Measurements from ENCODE around the gene IFI30.

IFI30 gene

GRCh38 chr19:18174983-18175382 lies 1.4 kb downstream of the IFI30 start:
- peaks cover 3 to 6% of the 10 kb centered on the region in 2 donors for H3K4me1 ChIP-seq (ENCODE audit: control insufficient read depth in 1 of 2, insufficient read depth in 2 of 2, low read length in 2 of 2)
- H3K36me3 ChIP-seq (ENCODE audit: control insufficient read depth in 1 of 2, insufficient read depth in 2 of 2, low read length in 2 of 2) = peaks cover 0 to 5% of the 10 kb centered on the region in 2 donors
- H3K9me3 ChIP-seq (ENCODE audit: control insufficient read depth in 1 of 2, low read length in 2 of 2) = no peaks in the 10 kb centered on the region
- no peak overlapping the region for H3K27ac ChIP-seq (ENCODE audit: low read length)
- peak overlapping the region; percentile 83 to 87 for H3K4me3 ChIP-seq (ENCODE audit: low read depth in 1 of 2, low read length in 2 of 2)
- no peaks in the 10 kb centered on the region for H3K27me3 ChIP-seq (ENCODE audit: low read depth, low read length)

DNA sequence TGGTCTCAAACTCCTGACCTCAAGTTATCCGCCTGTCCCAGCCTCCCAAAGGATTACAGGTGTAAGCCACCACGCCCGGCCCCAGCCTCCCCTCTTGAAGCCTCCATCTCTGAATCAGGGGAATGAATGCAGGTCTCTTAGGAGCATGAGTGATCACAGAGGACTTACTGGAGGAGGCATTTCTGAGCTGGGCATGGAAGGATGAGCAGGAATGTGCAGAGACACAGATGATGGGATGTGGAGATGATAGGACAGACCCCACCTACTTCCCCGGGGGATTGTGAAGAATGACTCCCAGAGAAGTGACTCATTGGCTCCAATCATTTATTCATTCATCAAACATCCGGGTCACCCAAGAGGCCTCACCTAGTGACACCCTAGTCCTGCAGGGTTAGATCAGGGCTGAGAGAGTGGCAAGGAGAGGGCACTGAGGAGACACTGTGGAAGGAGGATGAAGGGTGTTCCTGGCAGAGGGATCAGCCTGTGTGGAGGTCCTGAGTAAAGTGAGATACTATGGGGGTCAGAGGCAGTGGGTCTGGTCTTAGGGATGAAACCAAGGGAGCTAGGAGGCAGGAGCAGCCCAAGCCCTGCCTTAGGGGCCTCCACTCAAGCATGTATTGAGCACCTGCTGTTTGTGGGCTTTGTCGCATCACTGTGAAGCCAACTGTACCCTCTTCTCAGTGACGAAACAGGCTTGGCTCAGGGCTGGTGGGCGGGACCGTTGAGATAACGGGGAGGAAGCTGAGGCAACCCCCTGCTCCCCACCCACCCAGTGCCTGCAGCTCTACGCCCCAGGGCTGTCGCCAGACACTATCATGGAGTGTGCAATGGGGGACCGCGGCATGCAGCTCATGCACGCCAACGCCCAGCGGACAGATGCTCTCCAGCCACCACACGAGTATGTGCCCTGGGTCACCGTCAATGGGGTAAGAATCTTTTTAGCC lies 3.0 kb downstream of the IFI30 start:
- Histone ChIP-seq H3K27me3 (ENCODE audit: low read depth, low read length) (no peaks in the 10 kb centered on the region), H3K4me3 (ENCODE audit: low read depth in 1 of 2, low read length in 2 of 2) (no peak overlapping the region), H3K9me3 (ENCODE audit: control insufficient read depth in 1 of 2, low read length in 2 of 2) (no peaks in the 10 kb centered on the region), H3K36me3 (ENCODE audit: control insufficient read depth in 1 of 2, insufficient read depth in 2 of 2, low read length in 2 of 2) (peaks cover 0 to 5% of the 10 kb centered on the region in 2 donors), H3K4me1 (ENCODE audit: control insufficient read depth in 1 of 2, insufficient read depth in 2 of 2, low read length in 2 of 2) (peaks cover 3 to 6% of the 10 kb centered on the region in 2 donors), H3K27ac (ENCODE audit: low read length) (no peak overlapping the region)

- no peaks in the 10 kb centered on the region for H3K27me3 ChIP-seq (ENCODE audit: low read depth, low read length)
- H3K4me3 ChIP-seq (ENCODE audit: low read depth in 1 of 2, low read length in 2 of 2) = no peak overlapping the region
- H3K4me1 ChIP-seq (ENCODE audit: control insufficient read depth in 1 of 2, insufficient read depth in 2 of 2, low read length in 2 of 2) = no peaks in the 10 kb centered on the region
- no peaks in the 10 kb centered on the region for H3K9me3 ChIP-seq (ENCODE audit: control insufficient read depth in 1 of 2, low read length in 2 of 2)
- peaks cover 0 to 5% of the 10 kb centered on the region in 2 donors for H3K36me3 ChIP-seq (ENCODE audit: control insufficient read depth in 1 of 2, insufficient read depth in 2 of 2, low read length in 2 of 2)
- no peak overlapping the region for H3K27ac ChIP-seq (ENCODE audit: low read length)
Observed at GRCh38 chr19:18179957-18180356, 6.3 kb downstream of the IFI30 start.

GRCh38 chr19:18183529-18183928 lies 9.9 kb downstream of the IFI30 start:
- H3K9me3 ChIP-seq (ENCODE audit: control insufficient read depth in 1 of 2, low read length in 2 of 2) = no peaks in the 10 kb centered on the region
- H3K27me3 ChIP-seq (ENCODE audit: low read depth, low read length) = no peaks in the 10 kb centered on the region
- H3K4me1 ChIP-seq (ENCODE audit: control insufficient read depth in 1 of 2, insufficient read depth in 2 of 2, low read length in 2 of 2) = no peaks in the 10 kb centered on the region
- no peaks in the 10 kb centered on the region for H3K36me3 ChIP-seq (ENCODE audit: control insufficient read depth in 1 of 2, insufficient read depth in 2 of 2, low read length in 2 of 2)
- H3K4me3 ChIP-seq (ENCODE audit: low read depth in 1 of 2, low read length in 2 of 2) = no peak overlapping the region
- H3K27ac ChIP-seq (ENCODE audit: low read length) = no peak overlapping the region

DNA sequence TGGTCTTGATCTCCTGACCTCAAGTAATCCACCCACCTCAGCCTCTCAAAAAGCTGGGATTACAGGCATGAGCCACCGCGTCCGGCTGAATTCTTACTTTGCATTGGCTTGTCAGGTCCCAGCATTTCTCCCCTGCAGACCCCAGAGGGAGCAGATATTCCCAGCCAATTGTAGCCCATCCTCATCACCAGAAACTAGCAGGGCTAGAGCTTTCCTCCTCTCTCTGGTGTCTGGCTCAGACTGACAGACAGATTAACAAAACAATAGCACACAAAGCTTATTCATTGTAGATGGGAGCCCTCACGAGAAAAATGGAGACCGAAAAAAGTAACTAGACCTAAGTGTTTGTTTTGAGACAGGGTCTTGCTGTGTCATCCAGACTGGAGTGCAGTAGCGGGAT lies 11.9 kb downstream of the IFI30 start:
- Histone ChIP-seq H3K27me3 (ENCODE audit: low read depth, low read length) (no peaks in the 10 kb centered on the region), H3K36me3 (ENCODE audit: control insufficient read depth in 1 of 2, insufficient read depth in 2 of 2, low read length in 2 of 2) (no peaks in the 10 kb centered on the region)

DNA sequence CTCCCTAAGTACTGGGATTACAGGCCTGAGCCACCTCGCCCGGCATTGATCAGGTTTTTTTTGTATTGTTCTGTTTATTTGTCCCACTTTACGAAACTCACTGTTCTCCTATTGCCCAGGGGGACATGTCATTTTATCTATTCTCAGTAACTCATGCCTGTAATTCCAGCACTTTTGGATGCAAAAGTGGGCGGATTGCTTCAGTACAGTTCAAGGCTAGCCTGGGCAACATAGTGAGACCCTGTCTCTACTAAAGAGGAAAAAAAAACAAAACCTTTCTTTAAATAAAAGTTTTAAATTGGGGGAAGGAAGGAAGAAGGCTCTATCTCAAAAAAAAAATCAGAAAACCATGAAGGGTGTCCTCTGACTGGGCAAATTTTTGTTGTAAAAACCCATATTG lies 16.7 kb downstream of the IFI30 start:
- H3K27me3 ChIP-seq (ENCODE audit: low read depth, low read length) = no peaks in the 10 kb centered on the region
- H3K4me3 ChIP-seq (ENCODE audit: low read depth in 1 of 2, low read length in 2 of 2) = no peak overlapping the region
- H3K9me3 ChIP-seq (ENCODE audit: control insufficient read depth in 1 of 2, low read length in 2 of 2) = no peaks in the 10 kb centered on the region
- H3K4me1 ChIP-seq (ENCODE audit: control insufficient read depth in 1 of 2, insufficient read depth in 2 of 2, low read length in 2 of 2) = peaks cover 8 to 24% of the 10 kb centered on the region in 2 donors
- H3K36me3 ChIP-seq (ENCODE audit: control insufficient read depth in 1 of 2, insufficient read depth in 2 of 2, low read length in 2 of 2) = peaks cover 0 to 3% of the 10 kb centered on the region in 2 donors
- no peak overlapping the region for H3K27ac ChIP-seq (ENCODE audit: low read length)

More for the DNA sequence above, 11.9 kb downstream of the IFI30 start:
- no peaks in the 10 kb centered on the region for H3K9me3 ChIP-seq (ENCODE audit: control insufficient read depth in 1 of 2, low read length in 2 of 2)
- H3K4me3 ChIP-seq (ENCODE audit: low read depth in 1 of 2, low read length in 2 of 2) = no peak overlapping the region
- no peak overlapping the region for H3K27ac ChIP-seq (ENCODE audit: low read length)
- H3K4me1 ChIP-seq (ENCODE audit: control insufficient read depth in 1 of 2, insufficient read depth in 2 of 2, low read length in 2 of 2) = no peaks in the 10 kb centered on the region

- Histone ChIP-seq H3K4me3 (ENCODE audit: low read depth in 1 of 2, low read length in 2 of 2) (peak overlapping the region; percentile 72 to 81), H3K4me1 (ENCODE audit: control insufficient read depth in 1 of 2, insufficient read depth in 2 of 2, low read length in 2 of 2) (peaks cover 8 to 24% of the 10 kb centered on the region in 2 donors), H3K27ac (ENCODE audit: low read length) (peak overlapping the region; percentile 93), H3K9me3 (ENCODE audit: control insufficient read depth in 1 of 2, low read length in 2 of 2) (no peaks in the 10 kb centered on the region), H3K36me3 (ENCODE audit: control insufficient read depth in 1 of 2, insufficient read depth in 2 of 2, low read length in 2 of 2) (peaks cover 0 to 10% of the 10 kb centered on the region in 2 donors), H3K27me3 (ENCODE audit: low read depth, low read length) (no peaks in the 10 kb centered on the region)
Observed at GRCh38 chr19:18191640-18192062, 18.0 kb downstream of the IFI30 start.

DNA sequence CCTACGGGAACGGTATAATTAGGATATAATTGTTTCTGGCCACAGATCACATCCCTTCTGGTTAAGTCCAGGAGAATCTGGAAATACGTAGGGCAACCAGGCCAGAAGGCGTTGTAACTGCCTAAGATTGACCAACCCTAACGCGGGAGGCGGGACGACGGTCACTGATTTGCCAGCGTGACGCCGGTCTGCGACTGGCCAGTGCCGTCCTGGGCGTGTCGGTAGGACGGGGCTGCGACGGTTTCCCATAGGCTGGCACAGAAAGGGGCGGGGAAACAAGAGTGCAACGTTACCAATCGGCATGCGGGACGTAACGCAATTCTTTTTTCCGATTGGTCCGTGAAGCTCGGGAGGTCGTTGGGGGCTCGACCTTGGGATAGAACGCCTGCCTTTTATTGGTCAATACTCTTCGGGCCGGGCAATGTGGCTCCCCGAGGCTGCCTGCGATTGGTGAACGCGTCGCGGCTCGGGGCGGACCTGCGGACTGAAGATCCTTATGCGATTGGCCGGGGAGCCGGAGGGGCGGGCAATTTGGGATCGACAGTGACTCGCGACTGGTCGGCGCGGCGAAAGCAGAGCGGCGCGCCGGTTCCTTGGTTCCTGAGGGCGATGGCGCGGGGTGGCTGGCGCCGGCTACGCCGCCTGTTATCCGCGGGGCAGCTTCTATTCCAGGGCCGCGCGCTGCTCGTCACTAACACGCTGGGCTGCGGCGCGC lies 19.2 kb downstream of the IFI30 start, which contains the start of gene MPV17L2:
MPV17L2 (plus strand) TSS at position 546 of the 715 bp plus-strand sequence; CDS start at position 610, 64 bp downstream.
- H3K27me3 ChIP-seq (ENCODE audit: low read depth, low read length) = no peaks in the 10 kb centered on the region
- H3K4me1 ChIP-seq (ENCODE audit: control insufficient read depth in 1 of 2, insufficient read depth in 2 of 2, low read length in 2 of 2) = peaks cover 8 to 24% of the 10 kb centered on the region in 2 donors
- peak within 1 kb of the TSS; percentile 93 for H3K27ac ChIP-seq (ENCODE audit: low read length)
- peaks cover 0 to 17% of the 10 kb centered on the region in 2 donors for H3K36me3 ChIP-seq (ENCODE audit: control insufficient read depth in 1 of 2, insufficient read depth in 2 of 2, low read length in 2 of 2)
- peak within 1 kb of the TSS; percentile 72 to 81 for H3K4me3 ChIP-seq (ENCODE audit: low read depth in 1 of 2, low read length in 2 of 2)
- no peaks in the 10 kb centered on the region for H3K9me3 ChIP-seq (ENCODE audit: control insufficient read depth in 1 of 2, low read length in 2 of 2)

- Histone ChIP-seq H3K4me1 (ENCODE audit: control insufficient read depth in 1 of 2, insufficient read depth in 2 of 2, low read length in 2 of 2) (peaks cover 8 to 24% of the 10 kb centered on the region in 2 donors), H3K4me3 (ENCODE audit: low read depth in 1 of 2, low read length in 2 of 2) (peak overlapping the region; percentile 67 to 70), H3K9me3 (ENCODE audit: control insufficient read depth in 1 of 2, low read length in 2 of 2) (no peaks in the 10 kb centered on the region), H3K36me3 (ENCODE audit: control insufficient read depth in 1 of 2, insufficient read depth in 2 of 2, low read length in 2 of 2) (peaks cover 7 to 25% of the 10 kb centered on the region in 2 donors), H3K27me3 (ENCODE audit: low read depth, low read length) (no peaks in the 10 kb centered on the region), H3K27ac (ENCODE audit: low read length) (peak overlapping the region; percentile 60)
Observed at GRCh38 chr19:18193388-18194180, 20.0 kb downstream of the IFI30 start.

DNA sequence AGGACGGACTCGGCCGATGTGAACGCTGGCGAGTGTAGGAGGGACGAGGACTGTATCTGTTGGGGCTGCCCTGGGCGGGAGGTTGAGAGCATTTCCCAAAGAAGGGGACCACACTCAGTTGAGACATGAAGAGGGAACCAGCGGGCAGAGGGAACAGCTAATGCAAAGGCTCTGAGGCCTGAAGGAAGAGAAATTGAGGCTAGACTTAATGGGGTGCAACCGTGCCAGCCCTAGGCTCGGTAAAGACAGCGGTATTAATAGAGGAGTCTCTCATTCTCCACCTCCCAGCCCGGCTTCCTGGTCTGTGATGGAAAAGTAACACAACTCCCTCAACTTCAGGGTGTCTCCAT lies 20.5 kb downstream of the IFI30 start:
- Histone ChIP-seq H3K27me3 (ENCODE audit: low read depth, low read length) (no peaks in the 10 kb centered on the region), H3K9me3 (ENCODE audit: control insufficient read depth in 1 of 2, low read length in 2 of 2) (no peaks in the 10 kb centered on the region), H3K27ac (ENCODE audit: low read length) (peak overlapping the region; percentile 60), H3K36me3 (ENCODE audit: control insufficient read depth in 1 of 2, insufficient read depth in 2 of 2, low read length in 2 of 2) (peaks cover 8 to 25% of the 10 kb centered on the region in 2 donors), H3K4me1 (ENCODE audit: control insufficient read depth in 1 of 2, insufficient read depth in 2 of 2, low read length in 2 of 2) (peaks cover 8 to 24% of the 10 kb centered on the region in 2 donors), H3K4me3 (ENCODE audit: low read depth in 1 of 2, low read length in 2 of 2) (peak overlapping the region; percentile 67 to 70)
